ENCODE data around the gene TSPEAR.
"Not testable (repeated sequence)": the region's sequence is repeated elsewhere in the genome, so short reads cannot be mapped to it uniquely, and the experiment has no call there.

The TSPEAR gene

GRCh38 chr21:44581158-44581557, 130.2 kb downstream of the TSPEAR start:
- Histone ChIP-seq H3K36me3 (ENCODE audit: insufficient read depth, low read length) (no peaks in the 10 kb centered on the region), H3K27me3 (ENCODE audit: control insufficient read depth in 1 of 2, insufficient read depth in 2 of 2, low read length in 2 of 2) (peaks cover 0 to 15% of the 10 kb centered on the region in 2 donors), H3K9me3 (ENCODE audit: low read length) (peaks cover 7% of the 10 kb centered on the region), H3K27ac (ENCODE audit: low read depth, low read length) (no peak overlapping the region), H3K4me1 (ENCODE audit: insufficient read depth, low read length) (no peaks in the 10 kb centered on the region), H3K9ac (ENCODE audit: low read length) (no peak overlapping the region), H3K4me3 (ENCODE audit: low read depth in 1 of 2, low read length in 2 of 2) (no peak overlapping the region)

- H3K9me3 ChIP-seq (ENCODE audit: low read length); H3K27me3 ChIP-seq (ENCODE audit: control insufficient read depth in 1 of 2, insufficient read depth in 2 of 2, low read length in 2 of 2); H3K36me3 ChIP-seq (ENCODE audit: insufficient read depth, low read length); H3K9ac ChIP-seq (ENCODE audit: low read length); H3K4me3 ChIP-seq (ENCODE audit: low read depth in 1 of 2, low read length in 2 of 2); H3K27ac ChIP-seq (ENCODE audit: low read depth, low read length); H3K4me1 ChIP-seq (ENCODE audit: insufficient read depth, low read length): not testable (repeated sequence)
Observed at GRCh38 chr21:44580231-44580821, 131.0 kb downstream of the TSPEAR start, which contains the start of gene KRTAP10-5. TSS of gene KRTAP10-5 (minus strand) at chr21:44580604. CDS start at chr21:44580578, 26 bp downstream.

- Histone ChIP-seq H3K9ac (ENCODE audit: low read length) (no peak overlapping the region), H3K4me1 (ENCODE audit: insufficient read depth, low read length) (no peaks in the 10 kb centered on the region), H3K36me3 (ENCODE audit: insufficient read depth, low read length) (no peaks in the 10 kb centered on the region), H3K27ac (ENCODE audit: low read depth, low read length) (no peak overlapping the region), H3K4me3 (ENCODE audit: low read depth in 1 of 2, low read length in 2 of 2) (no peak overlapping the region), H3K27me3 (ENCODE audit: control insufficient read depth in 1 of 2, insufficient read depth in 2 of 2, low read length in 2 of 2) (peaks cover 0 to 7% of the 10 kb centered on the region in 2 donors), H3K9me3 (ENCODE audit: low read length) (peaks cover 7% of the 10 kb centered on the region)
Observed at GRCh38 chr21:44579833-44580144, 131.6 kb downstream of the TSPEAR start.

GRCh38 chr21:44579056-44579832, 132.1 kb downstream of the TSPEAR start:
- Histone ChIP-seq H3K36me3 (ENCODE audit: insufficient read depth, low read length) (no peaks in the 10 kb centered on the region), H3K27me3 (ENCODE audit: control insufficient read depth in 1 of 2, insufficient read depth in 2 of 2, low read length in 2 of 2) (peaks cover 0 to 7% of the 10 kb centered on the region in 2 donors), H3K9ac (ENCODE audit: low read length) (no peak overlapping the region), H3K27ac (ENCODE audit: low read depth, low read length) (no peak overlapping the region), H3K4me3 (ENCODE audit: low read depth in 1 of 2, low read length in 2 of 2) (no peak overlapping the region), H3K4me1 (ENCODE audit: insufficient read depth, low read length) (no peaks in the 10 kb centered on the region), H3K9me3 (ENCODE audit: low read length) (peaks cover 7% of the 10 kb centered on the region)

- Histone ChIP-seq H3K9ac (ENCODE audit: low read length) (no peak overlapping the region), H3K4me3 (ENCODE audit: low read depth in 1 of 2, low read length in 2 of 2) (no peak overlapping the region), H3K4me1 (ENCODE audit: insufficient read depth, low read length) (no peaks in the 10 kb centered on the region), H3K27me3 (ENCODE audit: control insufficient read depth in 1 of 2, insufficient read depth in 2 of 2, low read length in 2 of 2) (peaks cover 0 to 7% of the 10 kb centered on the region in 2 donors), H3K36me3 (ENCODE audit: insufficient read depth, low read length) (no peaks in the 10 kb centered on the region), H3K27ac (ENCODE audit: low read depth, low read length) (no peak overlapping the region), H3K9me3 (ENCODE audit: low read length) (peaks cover 7% of the 10 kb centered on the region)
Observed at GRCh38 chr21:44578371-44579055, 132.9 kb downstream of the TSPEAR start.

- Histone ChIP-seq H3K36me3 (ENCODE audit: insufficient read depth, low read length) (no peaks in the 10 kb centered on the region), H3K4me1 (ENCODE audit: insufficient read depth, low read length) (no peaks in the 10 kb centered on the region), H3K27ac (ENCODE audit: low read depth, low read length) (no peak overlapping the region), H3K9me3 (ENCODE audit: low read length) (no peaks in the 10 kb centered on the region), H3K9ac (ENCODE audit: low read length) (no peak overlapping the region), H3K4me3 (ENCODE audit: low read depth in 1 of 2, low read length in 2 of 2) (no peak overlapping the region), H3K27me3 (ENCODE audit: control insufficient read depth in 1 of 2, insufficient read depth in 2 of 2, low read length in 2 of 2) (peaks cover 0 to 7% of the 10 kb centered on the region in 2 donors)
Observed at GRCh38 chr21:44576025-44576420, 135.3 kb downstream of the TSPEAR start.

GRCh38 chr21:44575307-44576024, 135.9 kb downstream of the TSPEAR start:
- Histone ChIP-seq H3K36me3 (ENCODE audit: insufficient read depth, low read length) (no peaks in the 10 kb centered on the region), H3K27me3 (ENCODE audit: control insufficient read depth in 1 of 2, insufficient read depth in 2 of 2, low read length in 2 of 2) (peaks cover 0 to 7% of the 10 kb centered on the region in 2 donors), H3K4me3 (ENCODE audit: low read depth in 1 of 2, low read length in 2 of 2) (no peak overlapping the region), H3K9me3 (ENCODE audit: low read length) (no peaks in the 10 kb centered on the region), H3K9ac (ENCODE audit: low read length) (no peak overlapping the region), H3K27ac (ENCODE audit: low read depth, low read length) (no peak overlapping the region), H3K4me1 (ENCODE audit: insufficient read depth, low read length) (no peaks in the 10 kb centered on the region)

- H3K27ac ChIP-seq (ENCODE audit: low read depth, low read length): no peak overlapping the region
- H3K9ac ChIP-seq (ENCODE audit: low read length): no peak overlapping the region
- H3K9me3 ChIP-seq (ENCODE audit: low read length): no peaks in the 10 kb centered on the region
- no peak overlapping the region for H3K4me3 ChIP-seq (ENCODE audit: low read depth in 1 of 2, low read length in 2 of 2)
- peaks cover 0 to 7% of the 10 kb centered on the region in 2 donors for H3K27me3 ChIP-seq (ENCODE audit: control insufficient read depth in 1 of 2, insufficient read depth in 2 of 2, low read length in 2 of 2)
- H3K36me3 ChIP-seq (ENCODE audit: insufficient read depth, low read length): no peaks in the 10 kb centered on the region
- no peaks in the 10 kb centered on the region for H3K4me1 ChIP-seq (ENCODE audit: insufficient read depth, low read length)
Observed at GRCh38 chr21:44574457-44575306, 136.7 kb downstream of the TSPEAR start.

- not testable (repeated sequence) for H3K27ac ChIP-seq (ENCODE audit: low read depth, low read length); H3K36me3 ChIP-seq (ENCODE audit: insufficient read depth, low read length); H3K4me3 ChIP-seq (ENCODE audit: low read depth in 1 of 2, low read length in 2 of 2); H3K9ac ChIP-seq (ENCODE audit: low read length); H3K27me3 ChIP-seq (ENCODE audit: control insufficient read depth in 1 of 2, insufficient read depth in 2 of 2, low read length in 2 of 2); H3K4me1 ChIP-seq (ENCODE audit: insufficient read depth, low read length); H3K9me3 ChIP-seq (ENCODE audit: low read length)
Observed at GRCh38 chr21:44573630-44574456, 137.5 kb downstream of the TSPEAR start, which contains the start of gene KRTAP10-4. TSS of gene KRTAP10-4 (plus strand) at chr21:44573729. CDS start at chr21:44573759, 30 bp downstream.

- H3K9ac ChIP-seq (ENCODE audit: low read length): no peak overlapping the region
- no peak overlapping the region for H3K4me3 ChIP-seq (ENCODE audit: low read depth in 1 of 2, low read length in 2 of 2)
- H3K36me3 ChIP-seq (ENCODE audit: insufficient read depth, low read length): no peaks in the 10 kb centered on the region
- no peak overlapping the region for H3K27ac ChIP-seq (ENCODE audit: low read depth, low read length)
- no peaks in the 10 kb centered on the region for H3K9me3 ChIP-seq (ENCODE audit: low read length)
- H3K4me1 ChIP-seq (ENCODE audit: insufficient read depth, low read length): no peaks in the 10 kb centered on the region
- no peaks in the 10 kb centered on the region for H3K27me3 ChIP-seq (ENCODE audit: control insufficient read depth in 1 of 2, insufficient read depth in 2 of 2, low read length in 2 of 2)
Observed at GRCh38 chr21:44572959-44573583, 138.3 kb downstream of the TSPEAR start.

Measured in muscle layer of colon (tissue), 2 donors.